ENCODE results near the gene OOSP4A.

OOSP4A gene

GRCh38 chr11:59963733-59964132, at the start of gene OOSP4A:
OOSP4A (plus strand) TSS chr11:59964033; CDS start chr11:59964033, 0 bp downstream.
- H3K4me3 ChIP-seq (ENCODE audit: low read depth, low read length), result no peak within 1 kb of the TSS
- no peak for TF ChIP-seq CTCF (IDR thresholded peaks at IDR 0.05; ENCODE audit: insufficient read depth, low read depth, low read length, missing control alignments)
- no peak for DNase-seq (ENCODE audit: low read depth)

GRCh38 chr11:59918480-59918879, 45.4 kb upstream of the OOSP4A start:
- no peak for DNase-seq (ENCODE audit: low read depth)
- H3K4me3 ChIP-seq (ENCODE audit: low read depth, low read length), result no peak overlapping the region
- TF ChIP-seq CTCF (IDR thresholded peaks at IDR 0.05; ENCODE audit: insufficient read depth, low read depth, low read length, missing control alignments), result no peak

- DNase-seq (ENCODE audit: low read depth), result peak; percentile 37
- H3K4me3 ChIP-seq (ENCODE audit: low read depth, low read length), result no peak overlapping the region
- TF ChIP-seq CTCF (IDR thresholded peaks at IDR 0.05; ENCODE audit: insufficient read depth, low read depth, low read length, missing control alignments), result peak; percentile 37
Observed at GRCh38 chr11:59918987-59919589, 44.7 kb upstream of the OOSP4A start.

- TF ChIP-seq CTCF (IDR thresholded peaks at IDR 0.05; ENCODE audit: insufficient read depth, low read depth, low read length, missing control alignments), result no peak
- no peak for DNase-seq (ENCODE audit: low read depth)
- H3K4me3 ChIP-seq (ENCODE audit: low read depth, low read length), result no peak overlapping the region
Observed at GRCh38 chr11:59923813-59924212, 40.0 kb upstream of the OOSP4A start.

- no peak for DNase-seq (ENCODE audit: low read depth)
Observed at GRCh38 chr11:59931688-59932087, 32.1 kb upstream of the OOSP4A start.

GRCh38 chr11:59938132-59938531, 25.7 kb upstream of the OOSP4A start, which contains the start of gene OOSP1:
OOSP1 (plus strand) TSS chr11:59938432; CDS start chr11:59938455, 23 bp downstream.
- no peak for DNase-seq (ENCODE audit: low read depth)
- no peak within 1 kb of the TSS for H3K4me3 ChIP-seq (ENCODE audit: low read depth, low read length)
- TF ChIP-seq CTCF (IDR thresholded peaks at IDR 0.05; ENCODE audit: insufficient read depth, low read depth, low read length, missing control alignments), result no peak

More at GRCh38 chr11:59931688-59932087, 32.1 kb upstream of the OOSP4A start:
- H3K4me3 ChIP-seq (ENCODE audit: low read depth, low read length), result no peak overlapping the region
- no peak for TF ChIP-seq CTCF (IDR thresholded peaks at IDR 0.05; ENCODE audit: insufficient read depth, low read depth, low read length, missing control alignments)

- DNase-seq (ENCODE audit: low read depth), result no peak
- H3K4me3 ChIP-seq (ENCODE audit: low read depth, low read length), result no peak overlapping the region
- no peak for TF ChIP-seq CTCF (IDR thresholded peaks at IDR 0.05; ENCODE audit: insufficient read depth, low read depth, low read length, missing control alignments)
Observed at GRCh38 chr11:59938718-59939117, 25.1 kb upstream of the OOSP4A start.

Data from GM12865 (cell line).